Right lobe of liver (tissue), 6 donors: Measurements from ENCODE around the gene ERICH3. TPM values are rescaled to one million over a fixed set of nuclear protein-coding genes. Genes with fewer than 3 reads are reported as not detected.

Source experiments
- ATAC-seq, 4 donors: fragments of 200-7000 bp; cut with Tn5 transposase; one replicate each; pipeline ENCODE4 v1.9.1; 2020; ENCODE audit warnings: mild to moderate bottlenecking in 4 of 4, moderate library complexity in 4 of 4
- DNase-seq, 3 donors: peaks; one replicate each; pipeline ENCODE4 v3.0.0-alpha.2; 2020
- H3K27ac ChIP-seq, 3 donors: fragments of 200-600 bp; one replicate each; pipeline ENCODE4 v1.8.0; 2022
- H3K27me3 ChIP-seq, 2 donors: fragments of 200-600 bp; one replicate each; pipeline ENCODE4 v1.8.0; 2022
- H3K36me3 ChIP-seq, 4 donors: fragments of 200-600 bp; sonication (generic) in 1 of 4; one replicate each; pipeline versions ENCODE4 v1.5.1 to v1.8.0; 2017 to 2022; ENCODE audit warnings: control low read depth in 1 of 4
- H3K4me1 ChIP-seq, 4 donors: fragments of 200-600 bp; sonication (generic) in 1 of 4; one replicate each; pipeline versions ENCODE4 v1.5.1 to v1.8.0; 2017 to 2022; ENCODE audit warnings: control low read depth in 1 of 4
- H3K4me3 ChIP-seq, 3 donors: fragments of 200-600 bp; one replicate each; pipeline ENCODE4 v1.8.0; 2022
- H3K9me3 ChIP-seq, 4 donors: fragments of 200-600 bp; sonication (generic) in 1 of 4; one replicate each; pipeline versions ENCODE4 v1.5.1 to v1.8.0; 2017 to 2022; ENCODE audit warnings: control low read depth in 1 of 4
- CTCF ChIP-seq, 4 donors: fragments of 200-600 bp in 3 of 4; fragments of 450-650 bp in 1 of 4; IDR thresholded peaks; one replicate each; pipeline versions ENCODE4 v1.5.1 to v1.8.0; 2016 to 2022; ENCODE audit warnings: antibody characterized with exemption in 4 of 4, mild to moderate bottlenecking in 2 of 4
- POLR2A ChIP-seq: fragments of 450-650 bp; IDR thresholded peaks from one replicate; pipeline ENCODE4 v1.6.1; 2017; ENCODE audit warnings: antibody characterized with exemption, mild to moderate bottlenecking
- WGBS: methylation state at CpG from one replicate; pipeline ENCODE4 v1.1.6; 2018; ENCODE audit warnings: low coverage, low lambda C conversion rate; ENCODE audit not compliant: insufficient coverage; ENCODE audit errors: missing lambda C conversion rate; 5-methylcytosine and 5-hydroxymethylcytosine counted together
- intact Hi-C, 2 donors: fragments of 100-400 bp; cut with DNase I; formaldehyde crosslinking; loops; one replicate each; pipeline versions ENCODE4 v1.11.2 to v1.14.1; 2022
- total RNA-seq, 6 experiments: library from RNA; depleted of rRNA in 2 of 6; stranded (reverse); fragments of >200 nt in 2 of 6; fragmentation: NEBNext Ultra II Directional in 3 of 6; extraction: Animal tissue kit (Norgen Biotek cat#: 25700) in 3 of 6; gene quantifications; one replicate each; pipeline versions ENCODE4 v1.1.0 to v1.2.4, GENCODE V29; 2016 to 2023
- donor health status: DM: no; HTN: yes; CAD: no.
- donor health status: DM: no; HTN: no; CAD: no.
- donor health status: DM: no; HTN: no; CAD: no.
- donor health status: DM: no; HTN: yes; CAD: no.
- donor health status: DM: no; HTN: yes; CAD: no.

The ERICH3 gene
- total RNA-seq, 6 experiments from 2014 or later, result 0.06 to 0.51 (median 0.14) TPM; not detected in 2

- Histone ChIP-seq H3K36me3 (no peaks in the 10 kb centered on the region), H3K4me1 (no peaks in the 10 kb centered on the region), H3K27me3 (no peaks in the 10 kb centered on the region), H3K9me3 (no peaks in the 10 kb centered on the region), H3K27ac (no peak overlapping the region), H3K4me3 (no peak overlapping the region)
- TF ChIP-seq POLR2A (no peak), CTCF (IDR thresholded peaks at IDR 0.05) (no peak)
- 46% methylated on average over 2 of the region's 2 CpGs for WGBS
- ATAC-seq, result no peak
- DNase-seq, result no peak
- intact Hi-C loops, result no loop called here
These were observed 49.9 kb downstream of the ERICH3 start for GRCh38 chr1:74623716-74624115.

- DNase-seq, result no peak
- no peaks in the 10 kb centered on the region for H3K36me3 ChIP-seq
- TF ChIP-seq CTCF (IDR thresholded peaks at IDR 0.05), result no peak
- TF ChIP-seq POLR2A, result no peak
- H3K27me3 ChIP-seq, result no peaks in the 10 kb centered on the region
- WGBS, result 86% methylated on average over 3 of the region's 3 CpGs
- no peaks in the 10 kb centered on the region for H3K9me3 ChIP-seq
- no peaks in the 10 kb centered on the region for H3K4me1 ChIP-seq
- no peak for ATAC-seq
- intact Hi-C loops, result no loop called here
- H3K27ac ChIP-seq, result no peak overlapping the region
- H3K4me3 ChIP-seq, result no peak overlapping the region
These were observed 53.4 kb downstream of the ERICH3 start for GRCh38 chr1:74620242-74620641.

GRCh38 chr1:74618974-74619373 is 54.6 kb downstream of the ERICH3 start:
- 15% methylated on average over 2 of the region's 2 CpGs for WGBS
- intact Hi-C loops, result no loop called here

GRCh38 chr1:74613894-74614293 is 59.7 kb downstream of the ERICH3 start:
- Histone ChIP-seq H3K27ac (no peak overlapping the region), H3K4me1 (no peaks in the 10 kb centered on the region), H3K9me3 (no peaks in the 10 kb centered on the region), H3K36me3 (no peaks in the 10 kb centered on the region), H3K27me3 (no peaks in the 10 kb centered on the region), H3K4me3 (no peak overlapping the region)
- DNase-seq, result no peak
- intact Hi-C loops, result no loop called here
- peak in 1 of 4 donors; percentile 29 for ATAC-seq
- no peak for TF ChIP-seq POLR2A
- TF ChIP-seq CTCF (IDR thresholded peaks at IDR 0.05), result no peak
- 46% methylated on average over 2 of the region's 2 CpGs for WGBS

More at GRCh38 chr1:74618974-74619373, 54.6 kb downstream of the ERICH3 start:
- H3K36me3 ChIP-seq, result no peaks in the 10 kb centered on the region
- H3K9me3 ChIP-seq, result no peaks in the 10 kb centered on the region
- DNase-seq (no peak), ATAC-seq (no peak)
- no peaks in the 10 kb centered on the region for H3K27me3 ChIP-seq
- no peak overlapping the region for H3K27ac ChIP-seq
- no peaks in the 10 kb centered on the region for H3K4me1 ChIP-seq
- no peak for TF ChIP-seq CTCF (IDR thresholded peaks at IDR 0.05)
- no peak for TF ChIP-seq POLR2A
- no peak overlapping the region for H3K4me3 ChIP-seq

- Histone ChIP-seq H3K9me3 (no peaks in the 10 kb centered on the region), H3K4me3 (no peak overlapping the region), H3K27ac (no peak overlapping the region), H3K36me3 (no peaks in the 10 kb centered on the region), H3K27me3 (no peaks in the 10 kb centered on the region), H3K4me1 (no peaks in the 10 kb centered on the region)
- no peak for DNase-seq
- no peak for ATAC-seq
- intact Hi-C loops, result no loop called here
- TF ChIP-seq CTCF (IDR thresholded peaks at IDR 0.05) (no peak), POLR2A (no peak)
- 58% methylated on average over 2 of the region's 2 CpGs for WGBS
These were observed 61.7 kb downstream of the ERICH3 start for GRCh38 chr1:74611887-74612286.
